ENCODE measurements around the gene DNAJC19. TPM values are rescaled to one million over a fixed set of nuclear protein-coding genes. Genes with fewer than 3 reads are reported as not detected.

DNAJC19 gene
- total and polyA plus RNA-seq, 2 experiments from 2014 or later, result 53.8 to 94.9 TPM

- no peaks in the 10 kb centered on the region for H4K20me1 ChIP-seq (ENCODE audit: insufficient read depth, poor library complexity, severe bottlenecking)
- H3K79me2 ChIP-seq, result no peaks in the 10 kb centered on the region
- no peak overlapping the region for H3K4me3 ChIP-seq
- H2AFZ ChIP-seq, result no peak overlapping the region
- WGBS (ENCODE audit: low lambda C conversion rate, missing lambda C conversion rate), result 96% methylated on average over 6 of the region's 6 CpGs
- H3K9me2 ChIP-seq (replicated peaks; ENCODE audit: insufficient read depth), result no peaks in the 10 kb centered on the region
- no peaks in the 10 kb centered on the region for H3K9me3 ChIP-seq (ENCODE audit: low read depth)
- no peak overlapping the region for H3K27ac ChIP-seq
- no peaks in the 10 kb centered on the region for H3K4me1 ChIP-seq (ENCODE audit: insufficient read depth)
- no peaks in the 10 kb centered on the region for H3K36me3 ChIP-seq (replicated peaks; ENCODE audit: insufficient read depth, low read depth)
- DNase-seq (ENCODE audit: low spot score), result no peak
- no peak for TF ChIP-seq EZH2 (IDR thresholded peaks at IDR 0.05; ENCODE audit: borderline replicate concordance)
- H3K27me3 ChIP-seq, result no peaks in the 10 kb centered on the region
- no peak overlapping the region for H3K4me2 ChIP-seq
These were observed 15.2 kb downstream of the DNAJC19 start for GRCh38 chr3:180974286-180974685.

GRCh38 chr3:180973543-180973942 is 16.0 kb downstream of the DNAJC19 start:
- Histone ChIP-seq H2AFZ (no peak overlapping the region), H3K9me2 (replicated peaks; ENCODE audit: insufficient read depth) (no peaks in the 10 kb centered on the region), H3K4me2 (no peak overlapping the region), H3K36me3 (replicated peaks; ENCODE audit: insufficient read depth, low read depth) (no peaks in the 10 kb centered on the region), H3K79me2 (no peaks in the 10 kb centered on the region), H3K27ac (no peak overlapping the region), H3K27me3 (no peaks in the 10 kb centered on the region), H4K20me1 (ENCODE audit: insufficient read depth, poor library complexity, severe bottlenecking) (no peaks in the 10 kb centered on the region), H3K4me3 (no peak overlapping the region), H3K4me1 (ENCODE audit: insufficient read depth) (no peaks in the 10 kb centered on the region), H3K9me3 (ENCODE audit: low read depth) (no peaks in the 10 kb centered on the region)
- TF ChIP-seq EZH2phosphoT487 (IDR thresholded peaks at IDR 0.05; ENCODE audit: low read depth, severe bottlenecking, unreplicated experiment), result no peak
- no peak for TF ChIP-seq CTCF (IDR thresholded peaks at IDR 0.05; ENCODE audit: poor library complexity)
- no peak for TF ChIP-seq EZH2 (IDR thresholded peaks at IDR 0.05; ENCODE audit: borderline replicate concordance)
- 99% methylated on average over 2 of the region's 2 CpGs for WGBS (ENCODE audit: low lambda C conversion rate, missing lambda C conversion rate)
- DNase-seq (ENCODE audit: low spot score), result no peak

GRCh38 chr3:180970931-180971330 is 18.6 kb downstream of the DNAJC19 start:
- no peaks in the 10 kb centered on the region for H4K20me1 ChIP-seq (ENCODE audit: insufficient read depth, poor library complexity, severe bottlenecking)
- H3K27me3 ChIP-seq, result no peaks in the 10 kb centered on the region
- no peak overlapping the region for H3K4me2 ChIP-seq
- H3K9me2 ChIP-seq (replicated peaks; ENCODE audit: insufficient read depth), result no peaks in the 10 kb centered on the region
- H3K79me2 ChIP-seq, result peaks cover 2% of the 10 kb centered on the region
- H3K36me3 ChIP-seq (replicated peaks; ENCODE audit: insufficient read depth, low read depth), result no peaks in the 10 kb centered on the region
- H3K9me3 ChIP-seq (ENCODE audit: low read depth), result no peaks in the 10 kb centered on the region
- H3K4me3 ChIP-seq, result no peak overlapping the region
- H3K4me1 ChIP-seq (ENCODE audit: insufficient read depth), result no peaks in the 10 kb centered on the region
- no peak overlapping the region for H2AFZ ChIP-seq
- TF ChIP-seq EZH2 (IDR thresholded peaks at IDR 0.05; ENCODE audit: borderline replicate concordance) (no peak), CTCF (IDR thresholded peaks at IDR 0.05; ENCODE audit: poor library complexity) (no peak), EZH2phosphoT487 (IDR thresholded peaks at IDR 0.05; ENCODE audit: low read depth, severe bottlenecking, unreplicated experiment) (no peak)
- no peak for DNase-seq (ENCODE audit: low spot score)
- 98% methylated on average over 6 of the region's 6 CpGs for WGBS (ENCODE audit: low lambda C conversion rate, missing lambda C conversion rate)
- H3K27ac ChIP-seq, result no peak overlapping the region

- WGBS (ENCODE audit: low lambda C conversion rate, missing lambda C conversion rate), result 87% methylated on average over 1 of the region's 1 CpG
- H3K4me2 ChIP-seq, result no peak overlapping the region
- H3K36me3 ChIP-seq (replicated peaks; ENCODE audit: insufficient read depth, low read depth), result peaks cover 2% of the 10 kb centered on the region
These were observed 27.0 kb downstream of the DNAJC19 start for GRCh38 chr3:180962530-180962929.

More at GRCh38 chr3:180962530-180962929, 27.0 kb downstream of the DNAJC19 start:
- Histone ChIP-seq H3K4me3 (no peak overlapping the region), H3K9me3 (ENCODE audit: low read depth) (no peaks in the 10 kb centered on the region), H4K20me1 (ENCODE audit: insufficient read depth, poor library complexity, severe bottlenecking) (no peaks in the 10 kb centered on the region), H3K27ac (no peak overlapping the region), H3K79me2 (peaks cover 2% of the 10 kb centered on the region), H3K4me1 (ENCODE audit: insufficient read depth) (no peaks in the 10 kb centered on the region), H2AFZ (no peak overlapping the region), H3K27me3 (no peaks in the 10 kb centered on the region), H3K9me2 (replicated peaks; ENCODE audit: insufficient read depth) (no peaks in the 10 kb centered on the region)
- TF ChIP-seq EZH2phosphoT487 (IDR thresholded peaks at IDR 0.05; ENCODE audit: low read depth, severe bottlenecking, unreplicated experiment) (no peak), EZH2 (IDR thresholded peaks at IDR 0.05; ENCODE audit: borderline replicate concordance) (no peak), CTCF (IDR thresholded peaks at IDR 0.05; ENCODE audit: poor library complexity) (no peak)
- DNase-seq (ENCODE audit: low spot score), result no peak
